PFSK-1 (cell line): ENCODE data around the gene PIP4P1.

Experiments
- FOXP2 ChIP-seq: optimal IDR thresholded peaks from 2 replicates; pipeline ENCODE3; 2011; ENCODE audit warnings: borderline replicate concordance, control low read depth, inconsistent platforms; ENCODE audit not compliant: insufficient read depth; ENCODE audit errors: extremely low read length, extremely low read depth
- POLR2AphosphoS5 ChIP-seq: IDR thresholded peaks from 2 replicates; pipeline ENCODE4 v1.6.1; 2012; ENCODE audit warnings: low read depth, mild to moderate bottlenecking, control low read depth, low read length, moderate library complexity
- REST ChIP-seq, 2 experiments: IDR thresholded peaks; 2 replicates each; pipeline versions ENCODE4 v1.6.1 to v1.8.0; 2011 to 2012; ENCODE audit warnings: low read depth in 2 of 2, low read length in 2 of 2, control low read depth in 1 of 2, inconsistent platforms in 1 of 2, mild to moderate bottlenecking in 1 of 2, moderate library complexity in 1 of 2; ENCODE audit not compliant: insufficient read depth in 1 of 2
- TAF1 ChIP-seq: IDR thresholded peaks from 2 replicates; pipeline ENCODE4 v1.6.1; 2012; ENCODE audit warnings: low read length, control low read depth, borderline replicate concordance; ENCODE audit not compliant: insufficient read depth

- TF ChIP-seq TAF1 (no peak), POLR2AphosphoS5 (no peak), REST (IDR thresholded peaks at IDR 0.05; ENCODE audit: insufficient read depth in 1 of 2, low read depth in 2 of 2, low read length in 2 of 2) (no peak), FOXP2 (no peak)
These were observed 14.3 kb downstream of the PIP4P1 start for GRCh38 chr14:20446889-20447288.
